ENCODE results near the gene DPH1. TPM values are rescaled to one million over a fixed set of nuclear protein-coding genes. Genes with fewer than 3 reads are reported as not detected.

The DPH1 gene
- total RNA-seq, 4 donors from 2014 or later: 58.7 to 115 (median 66.3) TPM

GRCh38 chr17:2049333-2050299 lies 19.7 kb downstream of the DPH1 start:
- Histone ChIP-seq H3K27ac (peak overlapping the region; percentile 68), H3K27me3 (peaks cover 27% of the 10 kb centered on the region), H3K36me3 (no peaks in the 10 kb centered on the region), H3K4me3 (peak overlapping the region; percentile 85), H3K4me1 (peaks cover 45% of the 10 kb centered on the region), H3K9me3 (no peaks in the 10 kb centered on the region)
- peak; percentile 92 to 94 for DNase-seq (ENCODE audit: low spot score in 2 of 2)
- TF ChIP-seq POLR2AphosphoS5 (IDR thresholded peaks at IDR 0.05): no peak
- WGBS: 5% methylated on average over 34 of the region's 104 CpGs

DNA sequence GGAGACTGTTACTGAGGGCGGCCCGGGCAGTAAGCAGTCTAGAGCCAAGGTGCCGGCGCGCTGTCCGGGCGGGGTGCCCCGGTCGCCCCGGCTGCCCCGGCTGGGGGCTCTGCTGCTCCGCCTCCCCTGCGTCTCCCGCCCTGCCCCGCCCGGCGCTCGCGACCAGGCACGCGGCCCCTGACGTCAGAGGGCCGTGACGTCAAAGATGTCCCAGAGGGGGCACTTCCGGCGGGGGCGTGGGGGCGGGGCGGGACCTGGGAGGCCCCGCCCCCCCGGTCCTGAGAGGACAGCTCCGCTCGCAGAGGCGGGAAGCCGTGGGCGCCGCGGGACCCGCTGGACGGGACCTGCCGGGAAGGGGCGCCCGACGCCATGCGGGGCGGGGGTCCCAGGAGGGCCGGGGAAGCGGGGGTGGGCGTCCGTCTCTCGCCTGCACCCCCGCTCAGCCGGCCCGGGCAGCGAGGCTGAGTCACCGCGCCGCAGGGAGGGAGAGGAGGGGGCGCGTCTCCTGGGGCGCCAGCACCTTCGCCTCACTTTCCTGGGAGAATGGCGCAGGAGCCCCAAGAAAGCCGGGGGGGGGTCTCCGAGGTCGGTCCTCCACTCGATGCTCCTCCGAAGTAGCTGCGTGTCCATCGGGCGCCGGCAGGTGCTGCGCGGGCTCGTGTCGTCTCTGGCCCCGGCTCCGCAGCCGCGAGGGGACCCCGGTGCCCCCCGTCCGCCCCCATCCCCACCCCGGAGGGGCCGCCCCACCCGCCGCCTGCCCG lies 20.5 kb downstream of the DPH1 start:
- TF ChIP-seq EP300 (IDR thresholded peaks at IDR 0.05): no peak
- no peak for TF ChIP-seq POLR2AphosphoS5 (IDR thresholded peaks at IDR 0.05)
- no peak for TF ChIP-seq CTCF (IDR thresholded peaks at IDR 0.05)
- no peak for TF ChIP-seq POLR2A (IDR thresholded peaks at IDR 0.05)
- H3K4me1 ChIP-seq: peaks cover 53% of the 10 kb centered on the region
- DNase-seq (ENCODE audit: low spot score in 2 of 2): peak in 1 of 2 donors; percentile 84
- peak overlapping the region; percentile 85 for H3K4me3 ChIP-seq
- peaks cover 28% of the 10 kb centered on the region for H3K27me3 ChIP-seq
- no peaks in the 10 kb centered on the region for H3K36me3 ChIP-seq
- H3K9me3 ChIP-seq: no peaks in the 10 kb centered on the region
- H3K27ac ChIP-seq: peak overlapping the region; percentile 48
- no CpG with 5 or more reads among the region's 88 CpGs for WGBS

GRCh38 chr17:2051061-2051932 lies 21.3 kb downstream of the DPH1 start:
- DNase-seq (ENCODE audit: low spot score in 2 of 2): peak in 1 of 2 donors; percentile 72
- H3K36me3 ChIP-seq: no peaks in the 10 kb centered on the region
- H3K27ac ChIP-seq: no peak overlapping the region
- H3K4me3 ChIP-seq: peak overlapping the region; percentile 85
- peaks cover 60% of the 10 kb centered on the region for H3K4me1 ChIP-seq
- H3K9me3 ChIP-seq: no peaks in the 10 kb centered on the region
- no peak for TF ChIP-seq CTCF (IDR thresholded peaks at IDR 0.05)
- TF ChIP-seq POLR2A (IDR thresholded peaks at IDR 0.05): no peak
- no peak for TF ChIP-seq EP300 (IDR thresholded peaks at IDR 0.05)
- TF ChIP-seq POLR2AphosphoS5 (IDR thresholded peaks at IDR 0.05): no peak
- 16% methylated on average over 47 of the region's 81 CpGs for WGBS
- H3K27me3 ChIP-seq: peaks cover 28% of the 10 kb centered on the region

- Histone ChIP-seq H3K9me3 (no peaks in the 10 kb centered on the region), H3K27ac (no peak overlapping the region)
- 57% methylated on average over 14 of the region's 14 CpGs for WGBS
Measured at GRCh38 chr17:2051933-2052559, 22.1 kb downstream of the DPH1 start.

More at GRCh38 chr17:2051933-2052559, 22.1 kb downstream of the DPH1 start:
- no peak for TF ChIP-seq EP300 (IDR thresholded peaks at IDR 0.05)
- TF ChIP-seq CTCF (IDR thresholded peaks at IDR 0.05): no peak
- TF ChIP-seq POLR2AphosphoS5 (IDR thresholded peaks at IDR 0.05): no peak
- no peak for TF ChIP-seq POLR2A (IDR thresholded peaks at IDR 0.05)
- peak in 1 of 2 donors; percentile 68 for DNase-seq (ENCODE audit: low spot score in 2 of 2)
- Histone ChIP-seq H3K4me3 (no peak overlapping the region), H3K4me1 (peaks cover 67% of the 10 kb centered on the region), H3K27me3 (peaks cover 31% of the 10 kb centered on the region), H3K36me3 (no peaks in the 10 kb centered on the region)
